Lung (tissue), 12 donors: ENCODE data around the gene RNU6-9. TPM values are rescaled to one million over a fixed set of nuclear protein-coding genes. Genes with fewer than 3 reads are reported as not detected.

Experiments used
- ATAC-seq: fragments of 200-7000 bp; cut with Tn5 transposase; one replicate; pipeline ENCODE4 v1.9.1; 2020; ENCODE audit warnings: moderate number of reproducible peaks; ENCODE audit not compliant: insufficient read depth, low FRiP score
- DNase-seq, 3 donors: peaks; one replicate each; pipeline ENCODE4 v3.0.0-alpha.2; 2013 to 2017
- H3K27ac ChIP-seq, 2 donors: one replicate each; pipeline ENCODE4 v1.5.1; 2013; ENCODE audit warnings: mild to moderate bottlenecking in 2 of 2, moderate library complexity in 2 of 2, control low read depth in 1 of 2, inconsistent platforms in 1 of 2, low read depth in 1 of 2, low read length in 1 of 2
- H3K27me3 ChIP-seq, 3 donors: one replicate each; pipeline ENCODE4 v1.5.1; 2013; ENCODE audit warnings: low read length in 2 of 3; ENCODE audit not compliant: control insufficient read depth in 3 of 3, insufficient read depth in 3 of 3
- H3K36me3 ChIP-seq, 4 donors: one replicate each; pipeline ENCODE4 v1.5.1; 2013; ENCODE audit warnings: low read length in 4 of 4, mild to moderate bottlenecking in 1 of 4, moderate library complexity in 1 of 4; ENCODE audit not compliant: control insufficient read depth in 4 of 4, insufficient read depth in 4 of 4
- H3K4me1 ChIP-seq, 5 donors: one replicate each; pipeline ENCODE4 v1.5.1; 2013; ENCODE audit warnings: low read length in 5 of 5, mild to moderate bottlenecking in 2 of 5, moderate library complexity in 1 of 5; ENCODE audit not compliant: control insufficient read depth in 5 of 5, insufficient read depth in 5 of 5
- H3K4me3 ChIP-seq: one replicate; pipeline ENCODE4 v1.5.1; 2013; ENCODE audit warnings: mild to moderate bottlenecking, control low read depth, moderate library complexity
- H3K9ac ChIP-seq, 2 donors: one replicate each; pipeline ENCODE4 v1.5.1; 2013; ENCODE audit warnings: low read length in 2 of 2, control low read depth in 1 of 2; ENCODE audit not compliant: insufficient read depth in 1 of 2
- H3K9me3 ChIP-seq, 4 donors: one replicate each; pipeline ENCODE4 v1.5.1; 2013; ENCODE audit warnings: low read length in 3 of 4, mild to moderate bottlenecking in 1 of 4, moderate library complexity in 1 of 4; ENCODE audit not compliant: control insufficient read depth in 4 of 4, insufficient read depth in 3 of 4
- WGBS, 2 donors: extraction: QIAGEN DNeasy Blood & Tissue Kit; methylation state at CpG; one replicate each; pipeline ENCODE4 v1.1.7; 2013; 5-methylcytosine and 5-hydroxymethylcytosine counted together
- polyA plus RNA-seq, 2 donors: library from polyadenylated mRNA; stranded (reverse); fragments of 200-250 nt; gene quantifications; one replicate each; pipeline ENCODE4 v1.2.1, GENCODE V29; 2013
- total RNA-seq, 2 donors: library from RNA; depleted of rRNA in 1 of 2; stranded (reverse); fragments of >200 nt in 1 of 2; gene quantifications; one replicate each; pipeline ENCODE4 v1.2.1, GENCODE V29; 2014 to 2021
- TF ChIP-seq, protein P1 (sequence below): IDR thresholded peaks from 2 replicates; pipeline ENCODE4 v1.5.1; 2012; ENCODE audit warnings: mild to moderate bottlenecking; ENCODE audit errors: control extremely low read depth, extremely low read depth
- donor health status: control.
- donor health status: control.
- donor health status: Bipolar disorder and iron deficiency.
- donor health status: healthy.
- donor health status: DM: yes; HTN: yes; CAD: no.

The RNU6-9 gene
- total and polyA plus RNA-seq, 4 donors = not detected

GRCh38 chr19:901216-902092 is 8.2 kb downstream of the RNU6-9 start:
- H3K9me3 ChIP-seq = no peaks in the 10 kb centered on the region
- DNase-seq = no peak
- no peaks in the 10 kb centered on the region for H3K27me3 ChIP-seq
- H3K4me1 ChIP-seq = peaks cover 0 to 5% (median 0%) of the 10 kb centered on the region in 5 donors
- no peak overlapping the region for H3K27ac ChIP-seq
- WGBS, 2 donors = 94 to 95% methylated on average over 27 of the region's 27 CpGs
- H3K36me3 ChIP-seq = peaks cover 0 to 33% (median 3%) of the 10 kb centered on the region in 4 donors
- no peak for ATAC-seq
- H3K9ac ChIP-seq = no peak overlapping the region
- TF ChIP-seq, protein P1, sequence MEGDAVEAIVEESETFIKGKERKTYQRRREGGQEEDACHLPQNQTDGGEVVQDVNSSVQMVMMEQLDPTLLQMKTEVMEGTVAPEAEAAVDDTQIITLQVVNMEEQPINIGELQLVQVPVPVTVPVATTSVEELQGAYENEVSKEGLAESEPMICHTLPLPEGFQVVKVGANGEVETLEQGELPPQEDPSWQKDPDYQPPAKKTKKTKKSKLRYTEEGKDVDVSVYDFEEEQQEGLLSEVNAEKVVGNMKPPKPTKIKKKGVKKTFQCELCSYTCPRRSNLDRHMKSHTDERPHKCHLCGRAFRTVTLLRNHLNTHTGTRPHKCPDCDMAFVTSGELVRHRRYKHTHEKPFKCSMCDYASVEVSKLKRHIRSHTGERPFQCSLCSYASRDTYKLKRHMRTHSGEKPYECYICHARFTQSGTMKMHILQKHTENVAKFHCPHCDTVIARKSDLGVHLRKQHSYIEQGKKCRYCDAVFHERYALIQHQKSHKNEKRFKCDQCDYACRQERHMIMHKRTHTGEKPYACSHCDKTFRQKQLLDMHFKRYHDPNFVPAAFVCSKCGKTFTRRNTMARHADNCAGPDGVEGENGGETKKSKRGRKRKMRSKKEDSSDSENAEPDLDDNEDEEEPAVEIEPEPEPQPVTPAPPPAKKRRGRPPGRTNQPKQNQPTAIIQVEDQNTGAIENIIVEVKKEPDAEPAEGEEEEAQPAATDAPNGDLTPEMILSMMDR = no peak
- H3K4me3 ChIP-seq = no peak overlapping the region

DNA sequence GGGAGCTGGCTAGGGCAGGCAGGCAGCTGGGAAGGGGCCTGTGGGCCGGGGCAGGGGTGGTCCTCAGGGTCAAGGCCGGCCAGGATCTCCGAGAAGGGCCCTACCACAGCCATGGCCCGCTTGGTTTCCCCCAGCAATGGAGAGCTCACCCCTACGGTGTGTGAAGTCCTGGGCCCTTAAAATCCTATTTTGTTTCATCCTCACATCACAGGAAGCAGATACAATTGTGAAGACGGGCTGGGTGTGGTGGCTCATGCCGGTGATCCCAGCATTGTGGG is 8.7 kb downstream of the RNU6-9 start:
- H3K4me1 ChIP-seq = peaks cover 0 to 5% (median 0%) of the 10 kb centered on the region in 5 donors
- no peaks in the 10 kb centered on the region for H3K27me3 ChIP-seq
- TF ChIP-seq, protein P1 = no peak
- H3K4me3 ChIP-seq = no peak overlapping the region
- no peak overlapping the region for H3K27ac ChIP-seq
- WGBS, 2 donors = 87 to 88% methylated on average over 7 of the region's 7 CpGs
- no peaks in the 10 kb centered on the region for H3K9me3 ChIP-seq
- DNase-seq = no peak
- H3K9ac ChIP-seq = no peak overlapping the region
- ATAC-seq = no peak
- peaks cover 0 to 32% (median 2%) of the 10 kb centered on the region in 4 donors for H3K36me3 ChIP-seq

GRCh38 chr19:902446-903226 is 9.4 kb downstream of the RNU6-9 start:
- TF ChIP-seq, protein P1 = no peak
- DNase-seq (no peak), ATAC-seq (no peak)
- Histone ChIP-seq H3K4me1 (peaks cover 0 to 5% (median 0%) of the 10 kb centered on the region in 5 donors), H3K27ac (no peak overlapping the region), H3K9ac (no peak overlapping the region), H3K9me3 (no peaks in the 10 kb centered on the region), H3K36me3 (peaks cover 0 to 26% (median 0%) of the 10 kb centered on the region in 4 donors), H3K4me3 (no peak overlapping the region), H3K27me3 (no peaks in the 10 kb centered on the region)
- 94 to 95% methylated on average over 14 of the region's 14 CpGs for WGBS, 2 donors
